SH-SY5Y (cell line): ENCODE results near the gene PPP2R2C.

Experiments
- GATA2 ChIP-seq: IDR thresholded peaks from 2 replicates; pipeline ENCODE4 v1.6.1; 2011; ENCODE audit warnings: mild to moderate bottlenecking, low read depth, low read length
- GATA3 ChIP-seq: IDR thresholded peaks from 2 replicates; pipeline ENCODE4 v1.6.1; 2011; ENCODE audit warnings: low read depth, mild to moderate bottlenecking, low read length, moderate library complexity

GRCh38 chr4:6325788-6326290, 146.6 kb downstream of the PPP2R2C start:
- no peak for TF ChIP-seq GATA2
- no peak for TF ChIP-seq GATA3
